ENCODE data around the gene R3HDM4.
"Not testable (repeated sequence)": the region's sequence is repeated elsewhere in the genome, so short reads cannot be mapped to it uniquely, and the experiment has no call there.

The R3HDM4 gene

GRCh38 chr19:913080-913748 lies at the start of gene R3HDM4:
Gene R3HDM4, minus strand, starts transcription at chr19:913219. Its CDS starts 62 bp downstream, at chr19:913157.
- peak; percentile 78 to 90 for DNase-seq (ENCODE audit: low read depth in 2 of 2)

- no peak for DNase-seq (ENCODE audit: low read depth in 2 of 2)
Measured at GRCh38 chr19:961866-962620, 49.0 kb upstream of the R3HDM4 start.

DNA sequence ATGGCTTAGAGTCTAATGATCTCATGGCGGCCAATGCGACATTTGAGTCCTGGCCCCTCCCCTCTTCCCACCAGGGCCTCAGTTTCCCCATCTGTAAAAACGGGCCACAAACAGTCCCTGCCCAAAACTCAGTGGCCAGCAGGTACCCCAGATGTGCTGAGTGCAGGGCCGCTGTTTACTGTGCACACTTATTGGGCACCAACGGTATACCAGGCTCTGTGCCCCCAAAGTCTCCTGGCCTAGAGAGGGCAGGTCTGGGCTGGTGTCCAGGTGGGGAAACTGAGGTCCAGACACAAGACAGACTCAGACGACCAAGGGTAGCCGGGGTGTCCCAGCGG lies 47.6 kb upstream of the R3HDM4 start:
- no peak for DNase-seq (ENCODE audit: low read depth in 2 of 2)

DNA sequence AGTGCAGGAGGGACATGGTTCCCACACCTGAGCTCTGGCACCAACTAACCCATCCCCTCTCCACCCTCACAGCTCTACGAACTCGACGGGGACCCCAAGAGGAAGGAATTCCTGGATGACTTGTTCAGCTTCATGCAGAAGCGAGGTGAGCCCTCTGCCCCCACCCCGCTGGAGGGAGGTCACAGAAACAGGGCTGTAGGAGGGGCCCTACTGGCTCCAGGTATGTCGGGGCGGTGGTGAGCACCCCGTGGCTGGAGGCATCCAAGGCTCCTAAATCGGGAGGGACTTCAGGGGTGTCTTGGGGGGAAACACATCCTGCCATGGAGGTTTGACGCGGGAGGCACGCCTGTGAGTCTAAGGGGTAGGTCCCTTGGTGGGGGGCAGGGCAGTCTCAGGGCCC lies 47.0 kb upstream of the R3HDM4 start:
- no peak for DNase-seq (ENCODE audit: low read depth in 2 of 2)

DNA sequence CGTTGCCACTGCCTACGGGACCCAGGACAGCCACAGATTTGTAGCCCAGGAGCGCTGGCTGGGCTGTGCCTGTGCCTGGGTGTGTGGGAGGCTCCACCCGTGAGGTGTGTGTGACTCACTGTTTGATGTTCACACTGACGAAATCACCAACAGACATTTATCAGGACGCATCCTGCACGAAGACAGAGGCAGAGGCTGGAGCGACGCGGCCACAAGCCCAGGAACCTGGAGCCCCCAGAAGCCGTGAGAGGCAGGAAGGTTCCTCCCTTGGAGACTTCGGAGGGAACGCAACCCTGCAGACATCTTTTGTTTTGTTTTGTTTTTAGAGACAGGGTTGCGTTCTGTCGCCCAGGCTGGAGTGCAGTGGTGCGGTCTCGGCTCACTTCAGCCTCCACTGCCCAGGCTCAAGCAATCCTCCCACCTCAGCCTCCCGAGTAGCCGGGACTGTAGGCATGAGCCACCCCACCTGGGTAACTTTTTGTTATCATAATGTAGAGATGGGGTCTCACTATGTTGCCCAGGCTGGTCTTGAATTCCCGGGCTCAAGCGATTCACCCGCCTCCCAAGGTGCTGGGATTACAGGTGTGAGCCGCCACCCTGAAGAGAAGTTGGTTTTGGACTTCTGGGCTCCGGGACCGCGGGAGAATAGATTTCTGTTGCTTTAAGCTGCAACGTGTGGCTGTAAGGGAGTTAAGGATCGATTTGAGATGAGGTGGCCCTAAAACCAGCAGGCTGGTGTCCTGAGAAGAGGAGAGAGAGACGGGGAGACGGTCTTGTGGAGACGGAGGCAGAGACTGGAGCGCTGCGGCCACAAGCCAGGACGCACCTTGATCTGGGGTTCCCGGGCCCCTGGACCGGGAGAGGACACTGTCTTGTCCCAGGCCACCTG lies 46.2 kb upstream of the R3HDM4 start:
- peak; percentile 25 to 34 for DNase-seq (ENCODE audit: low read depth in 2 of 2)

GRCh38 chr19:957578-957977 lies 44.6 kb upstream of the R3HDM4 start:
- DNase-seq (ENCODE audit: low read depth in 2 of 2) = not testable (repeated sequence)

- DNase-seq (ENCODE audit: low read depth in 2 of 2) = no peak
Measured at GRCh38 chr19:956766-957440, 43.9 kb upstream of the R3HDM4 start.

DNA sequence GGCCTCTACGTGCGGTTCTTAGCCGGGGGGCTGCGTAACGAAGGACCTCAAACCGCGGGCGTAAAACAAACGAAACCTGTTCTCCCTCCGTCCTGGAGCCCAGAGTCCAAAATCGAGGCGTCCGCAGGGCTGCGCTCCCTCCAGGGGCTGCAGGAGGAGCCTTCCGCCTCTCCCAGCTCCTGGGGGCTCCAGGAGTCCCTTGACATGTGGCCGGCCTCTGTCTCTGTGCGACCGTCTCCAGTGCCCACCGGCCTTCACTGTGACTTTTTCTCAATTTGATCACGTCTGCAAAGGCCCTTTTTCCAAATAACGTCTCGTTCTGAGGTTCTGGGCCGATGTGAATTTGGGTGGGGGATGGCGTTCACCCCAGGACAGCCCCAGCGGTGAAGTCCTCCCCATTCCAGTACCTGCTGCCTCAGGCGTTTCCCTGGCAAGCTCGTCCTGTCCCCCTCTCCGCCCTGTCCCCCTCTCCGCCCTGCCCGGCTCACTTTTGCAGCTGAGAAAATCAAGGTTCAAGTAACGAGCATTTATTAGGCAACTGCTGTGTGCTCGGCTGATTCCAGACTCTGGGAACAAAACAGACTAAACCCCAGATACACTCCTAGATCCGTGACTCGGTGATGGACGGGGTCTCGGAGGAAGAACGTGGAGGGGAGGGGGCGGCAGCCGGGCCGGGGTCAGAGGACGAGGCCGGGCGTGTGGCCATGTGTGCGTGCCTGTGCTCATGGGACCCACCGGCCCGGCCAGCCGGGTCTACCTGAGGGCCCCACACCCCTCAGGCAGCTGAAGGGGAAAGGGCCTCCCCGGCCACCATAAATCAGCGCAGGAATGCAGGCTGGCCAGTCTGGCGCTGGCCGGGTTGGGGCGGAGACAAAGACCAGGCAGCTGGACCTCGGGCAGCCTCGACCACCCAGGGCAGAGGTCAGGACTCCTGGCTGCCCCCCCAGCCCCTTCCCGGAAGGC lies 43.1 kb upstream of the R3HDM4 start:
- DNase-seq (ENCODE audit: low read depth in 2 of 2) = no peak

DNA sequence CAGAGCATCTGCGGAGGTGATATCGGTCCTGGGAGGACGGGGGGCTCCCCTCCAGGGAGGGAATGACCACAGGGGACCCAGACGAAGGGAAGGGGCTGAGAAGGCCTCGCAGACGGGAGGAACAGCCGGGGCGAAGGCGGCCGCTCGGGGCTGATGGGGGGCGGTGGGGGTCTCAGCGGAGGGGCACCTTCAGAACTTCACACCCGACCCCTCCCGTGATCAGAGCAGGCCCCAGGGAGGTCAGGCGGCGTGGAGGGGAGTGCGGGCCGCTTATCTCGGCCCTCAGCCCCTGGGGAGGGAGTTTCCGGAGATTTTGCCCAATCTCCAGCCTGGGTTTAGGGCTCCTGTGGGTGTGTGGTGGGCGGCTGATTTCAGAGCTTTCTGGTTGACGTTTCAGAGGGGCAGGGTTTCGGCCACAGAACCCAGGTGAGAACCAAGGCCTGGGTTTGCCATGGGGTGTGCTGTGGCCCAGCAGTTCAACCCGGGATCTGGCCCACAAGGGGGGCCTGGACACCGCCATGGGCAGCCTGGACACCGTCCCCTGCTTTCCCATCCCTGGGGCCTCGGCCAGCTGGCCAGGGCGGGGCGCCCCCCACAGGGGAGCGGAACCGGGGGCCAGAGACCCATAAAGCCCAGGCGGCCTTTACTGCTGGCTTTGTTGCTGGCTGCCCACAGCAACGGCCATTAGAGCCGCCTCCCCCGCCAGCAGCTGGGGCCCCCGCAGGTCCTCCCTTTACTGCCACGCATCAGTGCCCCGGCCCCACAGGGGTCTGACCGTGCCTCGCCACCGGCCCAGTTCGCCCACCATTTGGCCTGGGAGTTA lies 41.9 kb upstream of the R3HDM4 start:
- no peak for DNase-seq (ENCODE audit: low read depth in 2 of 2)

- DNase-seq (ENCODE audit: low read depth in 2 of 2) = no peak
Measured at GRCh38 chr19:954272-954671, 41.3 kb upstream of the R3HDM4 start.

DNA sequence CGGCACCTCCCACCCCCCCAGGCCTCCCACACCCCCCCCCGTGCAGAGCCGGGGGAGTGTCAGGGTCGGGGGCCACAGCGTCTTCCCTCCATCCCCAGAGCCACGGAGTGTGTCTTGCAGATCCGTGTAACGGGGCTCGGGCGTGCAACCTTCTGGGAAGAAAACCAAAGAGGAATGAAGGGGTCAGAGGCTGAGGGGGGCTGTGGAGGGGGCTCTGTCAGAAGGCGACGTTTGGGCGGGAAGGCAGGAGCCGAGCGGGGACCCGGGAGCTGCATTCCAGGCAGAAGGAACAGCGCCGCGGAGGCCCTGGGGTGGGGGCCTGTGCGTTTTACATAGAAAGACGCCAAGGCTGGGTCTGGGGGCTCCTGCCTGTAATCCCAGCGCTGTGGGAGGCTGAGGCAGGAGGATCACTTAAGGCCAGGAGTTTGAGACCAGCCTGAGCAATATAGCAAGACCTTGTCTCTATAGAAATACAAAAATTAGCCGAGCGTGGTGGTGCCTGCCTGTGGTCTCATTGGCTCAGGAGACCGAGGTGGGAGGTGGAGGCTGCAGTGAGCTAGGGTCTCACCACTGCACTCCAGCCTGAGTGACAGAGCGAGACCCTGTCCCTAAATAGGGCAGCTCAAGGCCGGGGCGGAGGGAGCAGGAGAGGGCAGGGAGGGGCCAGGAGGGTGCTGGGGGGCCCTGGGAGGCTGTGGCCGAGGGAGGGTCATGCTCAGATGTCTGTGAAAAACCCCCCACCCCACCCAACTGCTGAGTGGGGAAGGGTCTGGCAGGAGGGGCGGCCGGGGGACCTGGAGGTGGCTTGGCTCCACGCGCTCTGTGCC lies 40.6 kb upstream of the R3HDM4 start:
- DNase-seq (ENCODE audit: low read depth in 2 of 2) = no peak

GRCh38 chr19:952680-953444 lies 39.8 kb upstream of the R3HDM4 start:
- no peak for DNase-seq (ENCODE audit: low read depth in 2 of 2)

- DNase-seq (ENCODE audit: low read depth in 2 of 2) = no peak
Measured at GRCh38 chr19:952049-952679, 39.1 kb upstream of the R3HDM4 start.

- DNase-seq (ENCODE audit: low read depth in 2 of 2) = no peak
Measured at GRCh38 chr19:950352-951066, 37.5 kb upstream of the R3HDM4 start.

GRCh38 chr19:948842-949496 lies 36.0 kb upstream of the R3HDM4 start:
- DNase-seq (ENCODE audit: low read depth in 2 of 2) = no peak

DNA sequence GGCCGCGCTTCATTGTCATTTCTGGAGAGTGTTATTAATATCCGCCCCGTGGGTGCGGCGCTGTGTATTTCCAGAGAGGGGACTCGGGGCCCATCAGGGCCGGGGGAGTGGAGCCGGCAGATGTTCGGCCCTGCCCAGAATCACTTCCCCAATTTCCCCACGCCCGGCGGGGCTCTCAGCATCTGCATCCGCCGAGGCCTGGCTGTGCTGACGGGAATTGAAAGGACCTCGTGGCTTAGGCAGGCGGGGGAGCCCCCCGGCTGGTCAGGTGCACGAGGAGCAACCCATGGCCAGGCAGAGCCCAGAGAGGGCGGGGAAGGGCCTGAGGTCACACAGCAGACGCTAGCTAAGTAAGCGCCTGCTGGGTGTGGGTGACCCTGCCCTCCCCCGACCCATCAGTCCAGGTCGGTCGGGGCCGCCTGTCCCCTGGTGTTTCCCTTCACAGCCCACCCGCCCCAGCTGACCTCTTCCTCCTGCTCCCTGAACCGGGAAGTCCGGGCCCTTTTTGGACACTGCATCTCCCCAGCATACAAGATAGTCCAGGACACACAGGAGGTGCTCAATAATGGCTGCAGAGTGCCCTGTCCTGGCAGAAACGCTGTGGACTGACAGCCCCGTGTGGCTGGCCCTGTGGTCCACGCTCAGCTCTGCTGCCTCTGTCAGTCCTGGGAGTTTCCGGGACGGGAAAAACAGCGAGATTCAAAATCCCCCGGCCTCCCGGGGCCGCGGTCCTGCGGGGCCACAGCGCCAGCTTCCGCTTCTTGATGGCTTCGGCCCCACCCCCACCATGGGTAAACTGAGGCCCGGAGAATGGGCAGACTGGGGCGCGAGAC lies 34.9 kb upstream of the R3HDM4 start:
- DNase-seq (ENCODE audit: low read depth in 2 of 2) = no peak
